GM12878 (cell line): ENCODE measurements around the gene DNAAF8. TPM values are rescaled to one million over a fixed set of nuclear protein-coding genes. Genes with fewer than 3 reads are reported as not detected.

ENCODE experiments used
- BRCA1 ChIP-seq: IDR thresholded peaks from 2 replicates; pipeline ENCODE4 v1.6.1; 2011; ENCODE audit warnings: low read depth, low read length, improper control_type of control experiment
- KDM1A ChIP-seq: fragments of 200-600 bp; sonication (generic); IDR thresholded peaks from 2 replicates; pipeline ENCODE4 v1.6.1; 2016; ENCODE audit warnings: borderline replicate concordance
- MEF2B ChIP-seq: fragments of 450-650 bp; IDR thresholded peaks from 2 replicates; pipeline ENCODE4 v1.6.1; 2018; ENCODE audit warnings: mild to moderate bottlenecking, moderate library complexity; ENCODE audit not compliant: partially characterized antibody, poor library complexity, severe bottlenecking
- MTA2 ChIP-seq: fragments of 450-650 bp; IDR thresholded peaks from 2 replicates; pipeline ENCODE4 v1.6.1; 2016; ENCODE audit warnings: low read depth, mild to moderate bottlenecking, moderate library complexity
- NBN ChIP-seq: fragments of 450-650 bp; IDR thresholded peaks from 2 replicates; pipeline ENCODE4 v1.6.1; 2016
- NKRF ChIP-seq: fragments of 450-650 bp; conservative IDR thresholded peaks from 2 replicates; pipeline ENCODE4 v1.6.1; 2017; ENCODE audit warnings: mild to moderate bottlenecking, moderate library complexity
- NRF1 ChIP-seq: conservative IDR thresholded peaks from 2 replicates; pipeline ENCODE4 v1.6.1; 2011; ENCODE audit warnings: mild to moderate bottlenecking, low read depth, low read length, improper control_type of control experiment
- RCOR1 ChIP-seq: conservative IDR thresholded peaks from 2 replicates; pipeline ENCODE4 v1.6.1; 2012; ENCODE audit warnings: low read depth, low read length, improper control_type of control experiment
- RELB ChIP-seq: fragments of 450-650 bp; IDR thresholded peaks from 2 replicates; pipeline ENCODE4 v1.6.1; 2017; ENCODE audit warnings: low read depth, mild to moderate bottlenecking, moderate library complexity
- SMC3 ChIP-seq: IDR thresholded peaks from 2 replicates; pipeline ENCODE4 v1.6.1; 2011; ENCODE audit warnings: low read length, improper control_type of control experiment, borderline replicate concordance
- TAF1 ChIP-seq: IDR thresholded peaks from 2 replicates; pipeline ENCODE4 v1.6.1; 2011; ENCODE audit warnings: mild to moderate bottlenecking, low read depth, low read length, borderline replicate concordance
- ZBTB11 ChIP-seq: fragments of 450-650 bp; formaldehyde crosslinking; IDR thresholded peaks from 2 replicates; pipeline ENCODE4 v1.5.0; 2022; ENCODE audit warnings: mild to moderate bottlenecking, missing genetic modification characterization
- ZBTB40 ChIP-seq: fragments of 450-650 bp; IDR thresholded peaks from 2 replicates; pipeline ENCODE4 v1.6.1; 2016; ENCODE audit warnings: mild to moderate bottlenecking, moderate library complexity, borderline replicate concordance
- ZNF217 ChIP-seq: fragments of 450-650 bp; IDR thresholded peaks from 2 replicates; pipeline ENCODE4 v1.6.1; 2017; ENCODE audit warnings: antibody characterized with exemption, mild to moderate bottlenecking
- polyA plus RNA-seq, 11 experiments: library from polyadenylated mRNA; depleted of rRNA in 4 of 11; unstranded in 6 of 11; stranded (reverse) in 5 of 11; fragments of >200 nt; fragmentation: Nextera tagmentation in 4 of 11; fragmentation: Illumina TruSeq in 1 of 11; extraction: Ambion mirVana in 4 of 11; extraction: Trizol in 1 of 11; gene quantifications; 1 replicate in 1 of 11; 2 replicates in 10 of 11; pipeline versions ENCODE4 v1.2.1 to v1.2.3, GENCODE V29; 2011 to 2016; ENCODE audit warnings: inconsistent platforms in 2 of 11, missing spikeins in 2 of 11, low read depth in 1 of 11
- total RNA-seq, 4 experiments: library from RNA; depleted of rRNA in 3 of 4; stranded (reverse); fragments of >200 nt in 3 of 4; fragmentation: Illumina TruSeq in 1 of 4; extraction: Trizol in 1 of 4; gene quantifications; 2 replicates each; pipeline versions ENCODE4 v1.2.1 to v1.2.3, GENCODE V29; 2013 to 2021

DNAAF8 gene
- total and polyA plus RNA-seq, 10 of the 15 experiments (the other 5 are each of a cell fraction or from before 2014, with no cell fraction given): 0.01 to 0.78 (median 0.22) TPM; not detected in 2

GRCh38 chr16:4768549-4769305, 34.4 kb downstream of the DNAAF8 start (continued):
- TF ChIP-seq NBN (0 out of 2 replicates have a peak, but pooled peaks have one; percentile 46), RCOR1 (no peak), BRCA1 (peak; percentile 71), MTA2 (peak; percentile 19; the same call in 1 of the 2 replicates), RELB (peak; percentile 47), TAF1 (0 out of 2 replicates have a peak, but pooled peaks have one; percentile 33), NRF1 (peak; percentile 64), NKRF (peak; percentile 43), SMC3 (no peak), MEF2B (peak; percentile 31), ZNF217 (peak; percentile 91; the same call in 1 of the 2 replicates), ZBTB11 (0 out of 2 replicates have a peak, but pooled peaks have one; percentile 30), KDM1A (0 out of 2 replicates have a peak, but pooled peaks have one; percentile 28), ZBTB40 (peak; percentile 79; the same call in 1 of the 2 replicates)
